Fibroblast of mammary gland (primary cell): ENCODE results near the gene TSHZ2.

Experiments
- DNase-seq: peaks from one replicate; pipeline ENCODE4 v3.0.0-alpha.2; 2010; ENCODE audit warnings: low read depth
- H3K4me3 ChIP-seq: 2 replicates; pipeline ENCODE4 v1.5.1; 2011; ENCODE audit warnings: low read depth, mild to moderate bottlenecking, low read length, moderate library complexity; ENCODE audit not compliant: control insufficient read depth
- CTCF ChIP-seq: conservative IDR thresholded peaks from 2 replicates; pipeline ENCODE4 v1.5.1; 2011; ENCODE audit warnings: low read depth, low read length, inconsistent platforms; ENCODE audit not compliant: control insufficient read depth, insufficient read depth

TSHZ2 gene

DNA sequence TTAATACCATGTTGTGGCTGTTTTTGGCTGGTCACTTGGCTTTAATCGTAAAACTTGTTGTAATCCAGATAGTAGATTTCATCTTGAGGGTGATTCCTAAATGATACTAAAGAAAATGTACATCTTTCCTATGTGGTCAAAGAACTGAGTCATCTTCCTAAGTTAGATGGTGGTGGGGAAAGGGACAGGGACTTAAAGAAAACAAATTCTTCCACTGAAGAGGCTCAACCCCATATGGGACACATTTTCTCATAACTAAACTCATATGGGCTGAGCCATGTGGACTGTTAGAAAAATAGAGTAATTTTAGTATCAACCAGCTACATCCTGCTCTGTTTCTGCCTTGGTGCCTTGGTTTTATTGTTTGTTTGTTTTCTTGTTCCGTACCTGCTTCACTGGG, 155.8 kb downstream of the TSHZ2 start:
- H3K4me3 ChIP-seq, result no peak overlapping the region
- TF ChIP-seq CTCF, result no peak
- DNase-seq, result no peak

DNA sequence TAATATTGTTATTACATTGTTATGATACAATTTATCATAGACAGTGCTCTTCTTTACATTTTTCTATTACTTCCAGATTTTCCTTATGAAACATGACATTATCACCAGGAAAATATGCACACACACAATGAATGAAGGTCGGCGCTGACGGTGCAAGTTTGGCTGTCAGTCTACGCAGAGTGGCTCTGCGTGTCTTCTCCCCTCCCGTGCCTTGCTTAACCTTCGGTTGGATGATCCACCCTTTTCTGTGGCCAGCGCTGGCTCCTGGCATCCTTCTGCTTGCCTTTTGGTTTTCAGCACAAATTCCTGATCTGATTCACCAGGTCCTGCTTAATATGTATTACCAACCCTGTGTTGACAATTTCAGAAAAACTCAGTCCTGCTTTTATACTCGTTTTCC, 157.4 kb downstream of the TSHZ2 start:
- DNase-seq, result no peak
- no peak overlapping the region for H3K4me3 ChIP-seq
- TF ChIP-seq CTCF, result no peak

DNA sequence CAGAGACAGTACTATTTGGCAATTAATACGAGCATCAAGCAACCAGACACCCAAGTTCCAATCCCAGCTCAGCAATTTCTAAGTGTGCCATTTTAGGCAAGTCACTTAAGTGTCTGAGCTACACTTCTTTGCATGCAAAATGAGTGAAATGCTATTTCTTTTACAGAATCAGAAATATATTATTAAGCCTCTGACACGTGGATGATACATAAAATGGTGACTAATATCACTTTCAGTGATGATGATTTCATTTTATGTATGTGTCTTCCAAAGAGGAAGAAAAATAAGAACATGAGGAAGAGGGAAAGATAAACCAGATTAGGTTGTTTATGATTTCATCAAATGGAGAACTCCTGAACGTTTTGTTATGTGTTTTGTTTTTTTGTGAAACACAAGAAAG, 158.6 kb downstream of the TSHZ2 start:
- TF ChIP-seq CTCF, result no peak
- DNase-seq, result no peak
- no peak overlapping the region for H3K4me3 ChIP-seq

DNA sequence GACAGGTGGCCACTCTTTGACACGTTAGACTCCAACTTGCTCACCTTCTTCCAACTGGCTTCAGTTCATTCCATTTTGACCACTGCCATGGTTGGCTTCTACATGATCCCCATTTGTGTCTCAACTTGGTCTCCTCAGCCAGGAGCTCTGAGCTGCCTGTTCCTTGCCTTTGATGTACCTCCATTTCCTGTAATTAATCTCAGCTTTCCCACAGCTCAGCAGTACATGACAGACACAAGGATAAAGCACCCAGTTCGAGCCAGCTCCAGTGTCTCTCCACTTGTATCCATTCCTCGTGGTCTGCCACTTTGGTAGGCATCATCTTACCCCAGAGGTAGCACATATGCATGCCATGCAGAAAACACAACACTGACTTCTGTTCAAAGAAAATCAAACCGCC, 161.0 kb downstream of the TSHZ2 start:
- no peak for TF ChIP-seq CTCF
- DNase-seq, result no peak
- H3K4me3 ChIP-seq, result no peak overlapping the region

DNA sequence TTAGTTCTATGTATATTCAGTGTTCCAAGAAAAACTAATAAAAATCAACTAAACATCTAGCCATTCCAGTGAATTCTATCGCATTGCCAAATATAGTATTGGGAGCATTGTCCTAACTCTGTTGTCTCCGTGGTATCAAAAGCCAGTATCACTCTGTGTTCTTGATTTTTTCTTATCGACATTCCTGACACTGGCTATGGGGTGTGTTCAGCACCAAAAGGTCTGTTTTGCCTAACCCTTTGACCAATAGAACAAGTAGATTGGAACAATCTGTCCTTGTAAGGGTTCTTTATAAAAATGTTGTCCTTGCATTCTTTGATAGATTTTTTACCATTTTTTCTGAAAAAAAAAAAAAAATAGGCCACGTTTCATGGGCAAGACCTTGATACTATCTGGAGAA, 161.5 kb downstream of the TSHZ2 start:
- no peak overlapping the region for H3K4me3 ChIP-seq
- DNase-seq, result no peak
- TF ChIP-seq CTCF, result no peak

DNA sequence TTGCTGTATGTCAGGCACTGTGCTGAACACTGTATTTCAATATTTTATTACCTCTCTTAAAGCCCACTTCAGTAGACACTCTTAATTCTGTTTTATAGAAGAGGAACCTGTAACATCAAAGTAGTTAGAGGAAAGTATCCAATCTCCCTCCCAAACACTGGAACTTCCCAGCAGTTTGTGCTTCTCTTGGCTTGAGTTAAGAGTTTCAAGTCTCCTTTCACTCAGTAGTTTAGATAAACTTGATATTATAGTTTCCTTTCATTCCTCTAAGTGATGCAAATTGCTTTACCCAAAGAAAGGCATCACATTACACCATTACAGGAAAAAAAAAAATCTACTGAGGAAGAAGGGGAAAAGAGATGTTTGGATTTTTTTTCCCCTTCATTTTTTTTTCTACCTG, 164.3 kb downstream of the TSHZ2 start:
- DNase-seq, result no peak
- no peak overlapping the region for H3K4me3 ChIP-seq
- no peak for TF ChIP-seq CTCF
